Neural crest cell (in vitro differentiated cells): ENCODE measurements around the gene SLFN12L. TPM values are rescaled to one million over a fixed set of nuclear protein-coding genes. Genes with fewer than 3 reads are reported as not detected.

ENCODE experiments used
- DNase-seq: peaks from one replicate; pipeline ENCODE4 v3.0.0; 2021; ENCODE audit warnings: low read depth, mixed read lengths, low spot score
- H3K27ac Mint-ChIP-seq: one replicate; pipeline ENCODE4 v1.8.0; 2021; ENCODE audit warnings: mild to moderate bottlenecking, mixed read lengths; ENCODE audit not compliant: unreplicated experiment
- H3K27me3 Mint-ChIP-seq: 2 replicates; pipeline ENCODE4 v1.8.0; 2021; ENCODE audit warnings: low read depth, mild to moderate bottlenecking, mixed read lengths
- H3K36me3 Mint-ChIP-seq: 2 replicates; pipeline ENCODE4 v1.8.0; 2021; ENCODE audit warnings: low read depth, mild to moderate bottlenecking, mixed read lengths
- H3K4me1 Mint-ChIP-seq: 2 replicates; pipeline ENCODE4 v1.8.0; 2021; ENCODE audit warnings: mixed read lengths
- H3K4me3 Mint-ChIP-seq: one replicate; pipeline ENCODE4 v1.8.0; 2021; ENCODE audit warnings: mild to moderate bottlenecking, mixed read lengths
- H3K9me3 Mint-ChIP-seq: 2 replicates; pipeline ENCODE4 v1.8.0; 2021; ENCODE audit warnings: mixed read lengths
- CTCF ChIP-seq: fragments of 200-600 bp; sonication (generic); conservative IDR thresholded peaks from 2 replicates; pipeline ENCODE4 v1.5.0; 2021; ENCODE audit warnings: antibody characterized with exemption, mild to moderate bottlenecking
- total RNA-seq: library from RNA; stranded (reverse); gene quantifications from 2 replicates; pipeline ENCODE4 v1.2.1, GENCODE V29; 2021

SLFN12L gene
- total RNA-seq, 1 donor from 2014 or later = not detected

GRCh38 chr17:35479271-35479670 lies 58.2 kb downstream of the SLFN12L start:
- Mint-ChIP-seq H3K9me3 (no peaks in the 10 kb centered on the region), H3K4me3 (no peak overlapping the region), H3K36me3 (no peaks in the 10 kb centered on the region), H3K4me1 (no peaks in the 10 kb centered on the region), H3K27me3 (peaks cover 88% of the 10 kb centered on the region), H3K27ac (no peak overlapping the region)
- TF ChIP-seq CTCF = no peak
- DNase-seq = no peak

GRCh38 chr17:35477248-35477647 lies 60.2 kb downstream of the SLFN12L start:
- H3K9me3 Mint-ChIP-seq = peaks cover 4% of the 10 kb centered on the region
- H3K27ac Mint-ChIP-seq = no peak overlapping the region
- DNase-seq = no peak
- no peaks in the 10 kb centered on the region for H3K4me1 Mint-ChIP-seq
- no peaks in the 10 kb centered on the region for H3K36me3 Mint-ChIP-seq
- H3K4me3 Mint-ChIP-seq = no peak overlapping the region
- no peak for TF ChIP-seq CTCF
- peaks cover 89% of the 10 kb centered on the region for H3K27me3 Mint-ChIP-seq

- DNase-seq = no peak
- no peaks in the 10 kb centered on the region for H3K36me3 Mint-ChIP-seq
- H3K4me3 Mint-ChIP-seq = no peak overlapping the region
- H3K27me3 Mint-ChIP-seq = peaks cover 85% of the 10 kb centered on the region
- H3K27ac Mint-ChIP-seq = no peak overlapping the region
- TF ChIP-seq CTCF = no peak
- H3K4me1 Mint-ChIP-seq = no peaks in the 10 kb centered on the region
- peaks cover 4% of the 10 kb centered on the region for H3K9me3 Mint-ChIP-seq
These were observed 61.1 kb downstream of the SLFN12L start for GRCh38 chr17:35476283-35476820.

GRCh38 chr17:35468475-35468874 lies 69.0 kb downstream of the SLFN12L start:
- Mint-ChIP-seq H3K27ac (no peak overlapping the region), H3K27me3 (peaks cover 53% of the 10 kb centered on the region), H3K9me3 (peaks cover 4% of the 10 kb centered on the region), H3K4me3 (no peak overlapping the region), H3K36me3 (no peaks in the 10 kb centered on the region), H3K4me1 (no peaks in the 10 kb centered on the region)
- DNase-seq = no peak
- TF ChIP-seq CTCF = no peak

- Mint-ChIP-seq H3K36me3 (no peaks in the 10 kb centered on the region), H3K9me3 (peaks cover 1% of the 10 kb centered on the region), H3K4me3 (no peak overlapping the region), H3K4me1 (no peaks in the 10 kb centered on the region), H3K27ac (no peak overlapping the region), H3K27me3 (peaks cover 55% of the 10 kb centered on the region)
- no peak for TF ChIP-seq CTCF
- no peak for DNase-seq
These were observed 69.7 kb downstream of the SLFN12L start for GRCh38 chr17:35467824-35468223.
